AG04450 (cell line): ENCODE results near the gene VDAC1. TPM values are rescaled to one million over a fixed set of nuclear protein-coding genes. Genes with fewer than 3 reads are reported as not detected.
A peak's percentile ranks its signal among the peaks of the same experiment; 100 is the strongest.

Experiments
- CTCF ChIA-PET: fragments of 300-600, 350-600 bp; formaldehyde crosslinking; extraction: SDS; loops from one replicate; lab custom pipeline; 2022; ENCODE audit warnings: antibody characterized with exemption, inconsistent platforms; lab: Charles Lee
- POLR2A ChIA-PET: fragments of 350-600 bp; formaldehyde crosslinking; extraction: SDS; loops from one replicate; lab custom pipeline; 2021; ENCODE audit warnings: antibody characterized with exemption, inconsistent platforms; lab: Yijun Ruan, JAX
- DNase-seq: peaks from one replicate; pipeline ENCODE4 v3.0.0-alpha.2; 2011; ENCODE audit warnings: low read depth, low spot score
- H3K27ac ChIP-seq: one replicate; pipeline ENCODE4 v1.5.1; 2012; ENCODE audit warnings: low read depth, low read length, control low read depth
- H3K27me3 ChIP-seq: one replicate; pipeline ENCODE4 v1.6.0; 2012; ENCODE audit warnings: low read length; ENCODE audit not compliant: control insufficient read depth, insufficient read depth
- H3K4me3 ChIP-seq: 2 replicates; pipeline ENCODE4 v1.5.1; 2011; ENCODE audit warnings: mild to moderate bottlenecking, low read depth, low read length, control low read depth
- H3K9me3 ChIP-seq: 2 replicates; pipeline ENCODE4 v1.5.1; 2012; ENCODE audit warnings: low read length; ENCODE audit not compliant: control insufficient read depth, insufficient read depth
- CTCF ChIP-seq: IDR thresholded peaks from 2 replicates; pipeline ENCODE4 v1.5.1; 2011; ENCODE audit warnings: low read depth, low read length, control low read depth, inconsistent platforms
- polyA plus RNA-seq: library from polyadenylated mRNA; depleted of rRNA; stranded (reverse); fragments of >200 nt; gene quantifications from 2 replicates; pipeline ENCODE4 v1.2.3, GENCODE V29; 2011

Gene VDAC1
- polyA plus RNA-seq, 1 experiment: 262 TPM

- Histone ChIP-seq H3K27me3 (peaks cover 44% of the 10 kb centered on the region), H3K9me3 (peaks cover 4% of the 10 kb centered on the region; the same call in 1 of the 2 replicates), H3K27ac (no peak overlapping the region), H3K4me3 (no peak overlapping the region)
- DNase-seq: peak; percentile 29
- ChIA-PET CTCF (interaction anchor here (0.5 to 3.5 kb wide), 14 partner anchors 9 to 625 kb away, joined by 3 to 32 read pairs (median 4); no protein-coding TSS in a partner anchor), POLR2A (interaction anchor here (0.6 kb wide), 1 partner anchor 13 kb away, joined by 3 read pairs; no protein-coding TSS in a partner anchor)
- peak; percentile 69 for TF ChIP-seq CTCF
Measured at GRCh38 chr5:134026521-134027287, 21.9 kb upstream of the VDAC1 start.

- H3K9me3 ChIP-seq: peaks cover 4% of the 10 kb centered on the region; the same call in 1 of the 2 replicates
- H3K4me3 ChIP-seq: no peak overlapping the region
- ChIA-PET CTCF (interaction anchor here (0.6 to 3.5 kb wide), 7 partner anchors 8 to 626 kb away, joined by 4 to 32 read pairs (median 5); no protein-coding TSS in a partner anchor), POLR2A (interaction anchor here (0.6 kb wide), 1 partner anchor 14 kb away, joined by 3 read pairs; no protein-coding TSS in a partner anchor)
- no peak for DNase-seq
- no peak for TF ChIP-seq CTCF
- peaks cover 41% of the 10 kb centered on the region for H3K27me3 ChIP-seq
- no peak overlapping the region for H3K27ac ChIP-seq
Measured at GRCh38 chr5:134025786-134026185, 21.0 kb upstream of the VDAC1 start.

GRCh38 chr5:134024811-134025210 is 20.0 kb upstream of the VDAC1 start:
- CTCF ChIA-PET: interaction anchor here (3.5 kb wide), 1 partner anchor 15 kb away, joined by 32 read pairs; no protein-coding TSS in a partner anchor
- Histone ChIP-seq H3K4me3 (no peak overlapping the region), H3K27ac (no peak overlapping the region), H3K9me3 (peaks cover 4% of the 10 kb centered on the region; the same call in 1 of the 2 replicates), H3K27me3 (peaks cover 41% of the 10 kb centered on the region)
- POLR2A ChIA-PET: no interaction called here
- TF ChIP-seq CTCF: no peak
- DNase-seq: no peak

- Histone ChIP-seq H3K4me3 (no peak overlapping the region), H3K9me3 (peaks cover 4% of the 10 kb centered on the region; the same call in 1 of the 2 replicates), H3K27me3 (peaks cover 53% of the 10 kb centered on the region), H3K27ac (no peak overlapping the region)
- DNase-seq: no peak
- ChIA-PET CTCF (interaction anchor here (2.3 kb wide), 1 partner anchor 17 kb away, joined by 15 read pairs; no protein-coding TSS in a partner anchor), POLR2A (no interaction called here)
- TF ChIP-seq CTCF: no peak
Measured at GRCh38 chr5:134022333-134022732, 17.6 kb upstream of the VDAC1 start.
